GM19193 (cell line): ENCODE data around the gene FAM107B.

Experiments used
- POLR2A ChIP-seq: IDR thresholded peaks from 4 replicates; pipeline ENCODE4 v1.6.1; 2011; ENCODE audit not compliant: insufficient read depth, insufficient read length; ENCODE audit errors: extremely low read depth

The FAM107B gene

DNA sequence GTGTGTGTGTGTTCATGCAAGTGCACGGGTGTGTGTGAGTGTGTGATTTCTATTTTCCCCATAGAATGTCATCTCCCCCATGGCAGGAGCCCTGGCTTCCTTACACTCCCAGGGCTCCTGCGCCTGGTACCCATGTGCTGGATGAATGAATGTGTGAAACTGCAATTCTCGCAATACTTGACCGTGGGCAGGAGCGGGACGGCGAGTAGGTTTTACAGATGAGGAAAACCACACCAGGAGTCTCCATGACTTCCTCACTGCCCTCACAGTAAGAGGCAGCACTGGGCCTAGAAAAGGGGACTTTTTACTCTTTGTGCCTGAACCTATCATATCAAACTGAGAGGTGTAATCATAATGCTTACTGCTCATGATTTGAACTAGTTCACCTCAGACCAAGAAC lies 276.4 kb downstream of the FAM107B start:
- TF ChIP-seq POLR2A = no peak

DNA sequence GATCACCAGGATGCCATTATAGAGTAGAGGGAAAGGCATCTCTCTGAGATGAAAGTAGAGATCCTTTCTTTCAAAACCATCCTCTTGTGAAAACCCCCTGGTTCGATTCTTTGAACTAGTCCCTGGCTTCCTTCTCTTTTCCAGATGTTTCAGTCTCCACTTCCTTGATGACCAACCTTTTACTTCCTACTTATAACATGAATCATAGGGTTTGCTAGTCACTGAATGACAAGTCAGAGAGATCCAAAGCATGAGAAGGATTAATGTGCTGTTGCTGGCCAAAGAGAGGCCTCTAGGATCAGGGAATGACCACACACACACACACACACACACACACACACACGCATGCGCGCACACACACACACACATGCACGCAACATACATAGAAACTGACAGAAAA lies 282.9 kb downstream of the FAM107B start:
- TF ChIP-seq POLR2A = no peak

DNA sequence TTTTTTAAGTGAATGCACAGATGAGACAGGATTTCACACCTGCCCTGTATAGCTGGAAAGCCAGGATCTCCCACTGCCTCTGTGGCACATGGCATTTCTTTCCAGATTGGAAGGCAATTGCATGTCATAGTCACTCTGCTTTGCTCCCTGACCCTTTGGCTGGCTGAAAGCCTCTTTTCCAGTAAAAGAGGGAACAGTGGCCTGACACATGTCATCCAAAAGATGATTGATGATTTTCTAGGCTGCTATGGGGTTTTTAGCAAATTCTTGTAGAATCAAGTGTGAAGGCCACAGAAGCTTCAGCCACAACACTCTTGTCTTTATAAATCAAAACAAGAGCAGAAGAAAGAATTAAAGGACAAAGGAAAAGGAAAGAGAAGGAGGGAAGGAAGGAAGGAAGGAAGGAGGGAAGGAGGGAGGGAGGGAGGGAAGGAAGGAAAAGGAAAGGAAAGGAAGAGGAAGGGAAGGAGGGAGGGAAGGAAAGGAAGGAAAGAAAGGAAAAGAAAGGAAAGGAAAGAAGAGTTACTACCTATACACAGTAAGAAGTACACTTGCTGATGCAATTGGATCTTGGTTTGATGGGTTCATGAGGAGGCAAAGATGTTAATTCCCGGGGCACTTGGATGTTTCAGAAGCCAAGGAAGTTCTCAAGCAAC lies 285.0 kb downstream of the FAM107B start:
- no peak for TF ChIP-seq POLR2A

DNA sequence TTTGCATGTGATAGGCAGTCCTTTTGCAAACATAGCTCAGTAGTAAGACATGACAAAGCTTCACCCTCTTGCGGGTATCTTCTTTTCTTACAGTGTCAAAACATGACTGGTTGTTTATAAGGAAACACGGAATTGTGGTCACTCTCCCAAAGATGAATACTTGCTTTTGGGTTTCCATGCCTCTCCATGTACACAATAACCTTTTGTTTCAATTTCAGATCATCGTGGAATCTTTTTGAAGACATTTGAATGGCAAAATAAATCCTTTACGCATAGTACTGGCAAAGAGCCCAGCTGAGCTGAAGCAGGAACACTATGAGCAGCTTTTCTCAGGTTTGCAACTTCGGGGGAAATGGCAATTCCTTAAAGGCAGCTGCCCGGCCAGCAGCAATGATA lies 287.2 kb downstream of the FAM107B start:
- TF ChIP-seq POLR2A = no peak

DNA sequence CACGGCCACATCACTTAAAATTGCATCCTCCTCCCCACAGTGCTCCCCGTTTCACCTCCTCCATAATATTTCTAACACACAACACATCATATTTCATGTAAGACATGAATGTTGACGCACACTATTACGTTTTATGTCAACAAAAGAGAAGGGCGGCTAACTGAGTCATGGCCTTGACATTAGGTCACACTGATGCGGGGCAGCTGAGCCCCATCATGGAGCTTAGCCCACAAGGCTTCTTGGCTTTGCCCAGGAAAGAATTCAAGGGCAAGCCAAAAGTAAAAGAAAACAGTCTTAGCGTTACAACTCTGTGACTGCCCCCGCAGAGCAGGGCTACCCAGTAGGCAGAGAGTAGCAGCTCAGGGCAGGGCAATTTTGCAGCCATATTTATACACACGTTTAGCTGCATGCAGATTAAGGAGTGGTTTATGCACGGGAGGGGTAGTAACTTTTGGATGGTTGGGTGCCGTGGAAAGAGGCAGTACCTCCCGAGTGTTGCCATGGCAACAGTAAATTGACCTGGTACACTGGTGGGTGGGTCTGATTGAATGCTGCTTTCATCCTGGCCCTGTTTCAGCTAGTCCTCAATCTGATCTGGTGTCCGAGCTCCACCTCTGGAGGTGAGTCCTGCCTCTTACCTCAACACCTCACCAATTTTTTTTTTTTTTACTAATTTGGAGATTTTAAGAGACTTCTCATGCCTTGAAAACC lies 287.8 kb downstream of the FAM107B start:
- no peak for TF ChIP-seq POLR2A

DNA sequence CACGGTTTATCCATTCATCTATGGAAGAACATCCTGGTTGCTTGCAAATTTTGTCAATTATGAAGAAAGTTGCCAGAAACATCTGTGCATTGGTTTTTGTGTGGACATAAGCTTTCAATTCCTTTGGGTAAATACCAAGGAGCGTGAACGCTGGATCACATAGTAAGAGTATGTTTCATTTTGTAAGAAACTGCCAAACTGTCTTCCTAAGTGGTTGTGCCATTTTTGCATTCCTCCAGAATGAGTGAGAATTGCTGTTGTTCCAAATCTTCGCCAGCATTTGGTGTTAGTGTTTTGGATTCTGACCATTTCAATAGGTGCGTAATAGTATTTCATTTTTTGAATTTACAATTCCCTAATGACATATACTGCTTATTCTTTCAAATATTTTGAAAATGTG lies 288.7 kb downstream of the FAM107B start:
- TF ChIP-seq POLR2A = no peak

DNA sequence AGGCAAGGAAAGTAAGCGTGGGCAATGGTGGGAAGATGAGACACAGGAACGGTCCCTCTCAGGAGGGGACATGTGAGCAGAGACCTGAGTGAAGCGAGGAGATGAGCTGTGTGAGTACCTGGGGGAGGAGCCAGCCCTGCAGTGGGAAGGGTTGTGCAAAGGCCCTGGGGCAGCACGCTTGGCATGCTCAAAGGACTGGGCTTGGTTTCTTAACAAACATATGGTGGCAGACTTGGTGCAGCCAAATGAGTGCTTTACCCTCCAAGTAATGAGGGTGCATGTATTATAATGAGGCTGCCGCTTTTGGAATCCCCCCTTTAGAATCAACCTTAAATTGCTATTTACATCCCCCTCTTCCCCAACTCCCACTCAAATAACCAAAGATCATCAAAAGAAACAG lies 291.3 kb downstream of the FAM107B start:
- TF ChIP-seq POLR2A = no peak

DNA sequence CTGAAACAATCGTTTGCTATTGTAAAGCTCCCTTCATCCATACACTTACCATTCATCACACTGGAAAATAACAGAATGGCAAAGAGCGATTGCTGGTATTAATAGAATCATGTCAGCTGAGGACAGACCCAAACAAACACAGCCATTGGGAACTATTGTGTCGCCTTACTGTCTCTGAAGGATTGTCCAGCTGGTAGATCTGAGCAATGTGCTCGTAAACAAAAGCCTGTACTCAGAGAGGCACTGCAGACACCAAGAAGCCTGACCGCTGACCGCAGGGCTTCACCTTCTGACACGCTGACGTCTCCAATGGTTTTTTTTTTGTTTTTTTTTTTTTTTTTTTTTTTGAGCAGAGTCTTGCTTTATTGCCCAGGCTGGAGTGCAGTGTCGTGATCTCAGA lies 292.9 kb downstream of the FAM107B start:
- TF ChIP-seq POLR2A = no peak

DNA sequence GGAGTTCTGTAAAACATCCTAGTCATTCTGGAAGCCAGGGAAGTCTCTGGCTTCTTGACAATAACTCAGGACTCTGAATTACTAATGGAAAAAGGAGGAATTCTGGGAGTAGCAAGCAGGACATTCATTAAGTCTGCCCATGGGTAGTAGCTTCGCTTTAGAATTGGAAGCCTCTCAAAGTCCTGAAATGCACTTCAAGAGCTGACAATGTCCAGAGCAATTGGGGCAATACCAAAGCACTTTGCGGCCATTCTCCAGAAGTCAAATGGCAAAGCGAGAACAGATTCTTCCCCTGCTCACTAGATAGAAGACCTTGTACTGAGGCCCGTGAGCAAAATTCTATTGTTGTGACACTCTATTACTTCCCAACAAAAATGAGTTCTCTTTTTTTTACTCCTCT lies 293.7 kb downstream of the FAM107B start:
- no peak for TF ChIP-seq POLR2A

DNA sequence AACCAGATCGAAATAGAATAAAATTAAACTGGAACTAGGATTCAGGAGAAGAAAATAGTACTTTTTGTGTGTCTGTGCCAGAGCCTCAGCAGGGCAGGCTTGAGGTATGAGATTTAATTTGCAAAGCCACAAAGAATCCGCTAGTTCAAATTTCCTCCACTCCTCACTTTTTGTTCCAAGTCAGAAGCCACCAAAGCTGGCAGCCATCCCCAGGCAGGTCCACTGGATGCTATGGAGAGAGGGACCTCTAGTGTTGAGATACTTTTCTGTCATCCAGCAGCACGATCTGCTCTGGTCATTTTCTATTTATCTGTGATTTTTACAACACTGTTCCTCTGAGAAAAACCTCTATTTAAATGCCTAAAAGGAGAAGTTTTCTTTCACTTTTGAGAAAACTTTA lies 296.1 kb downstream of the FAM107B start:
- no peak for TF ChIP-seq POLR2A

DNA sequence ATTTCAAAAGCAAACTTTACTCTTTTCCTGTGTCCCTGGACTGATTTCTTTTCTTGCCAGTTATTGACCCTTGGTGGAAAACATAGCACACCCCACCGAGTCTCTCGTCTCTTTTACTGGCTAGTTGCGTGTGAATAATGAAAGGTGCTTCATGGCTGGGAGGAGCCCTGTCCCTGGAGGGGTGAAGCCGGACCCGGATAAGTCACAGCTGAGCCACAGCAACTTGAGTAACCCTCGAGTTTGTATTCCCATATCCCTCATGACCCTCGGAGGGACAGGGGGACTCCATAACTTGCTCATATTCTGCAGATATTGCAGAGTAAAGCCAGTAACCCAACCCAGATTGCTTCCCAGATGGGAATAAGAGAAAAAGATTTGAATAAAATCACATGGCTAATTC lies 296.5 kb downstream of the FAM107B start:
- no peak for TF ChIP-seq POLR2A

DNA sequence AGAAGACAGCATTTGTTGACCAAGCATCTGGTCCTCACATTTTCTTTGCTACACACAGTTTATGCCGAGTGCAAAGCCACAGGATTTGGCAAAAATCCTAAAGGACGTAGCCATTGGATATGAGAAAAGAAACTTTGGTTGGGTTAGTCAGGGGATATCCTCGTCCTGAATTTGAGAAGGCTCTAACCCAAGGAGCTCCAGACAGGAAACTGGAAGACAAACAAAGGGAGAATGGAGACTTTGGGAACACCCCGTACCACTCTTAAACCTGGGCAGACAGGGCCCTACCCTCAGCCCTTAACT lies 297.3 kb downstream of the FAM107B start:
- no peak for TF ChIP-seq POLR2A

DNA sequence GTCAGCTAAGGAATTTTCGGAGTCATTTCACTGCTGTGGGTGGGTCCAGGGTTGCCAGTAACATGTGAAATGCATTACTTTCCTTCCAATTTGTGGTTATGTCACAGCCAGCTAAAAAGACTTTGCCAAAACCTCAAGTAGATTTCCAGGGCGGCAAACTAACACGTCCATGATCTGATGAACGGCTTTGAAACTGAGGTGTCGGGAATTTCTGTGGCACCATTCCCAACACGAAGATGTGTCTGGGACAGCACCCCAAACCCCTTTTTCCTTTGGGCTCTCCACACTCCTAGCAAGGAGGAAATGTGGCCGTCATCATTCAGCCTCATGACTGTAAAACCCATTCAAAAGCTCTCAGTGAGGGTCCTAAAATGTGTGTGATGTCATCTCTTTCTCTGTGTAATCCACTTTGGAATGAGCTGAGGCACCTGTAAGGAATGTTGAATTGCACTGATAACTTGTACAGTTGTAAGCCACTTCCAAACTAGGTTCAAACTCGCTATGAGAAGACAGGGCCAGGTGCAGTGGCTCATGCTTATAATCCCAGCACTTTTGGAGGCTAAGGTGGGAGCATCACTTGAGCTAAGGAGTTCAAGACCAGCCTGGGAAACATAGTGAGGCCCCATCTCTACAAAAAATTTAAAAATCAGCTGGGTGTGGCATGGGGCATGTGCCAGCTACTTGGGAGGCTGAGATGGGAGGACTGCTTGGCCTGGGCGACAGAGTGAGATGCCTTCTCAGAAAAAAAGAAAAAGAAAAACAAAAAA lies 297.9 kb downstream of the FAM107B start:
- no peak for TF ChIP-seq POLR2A

DNA sequence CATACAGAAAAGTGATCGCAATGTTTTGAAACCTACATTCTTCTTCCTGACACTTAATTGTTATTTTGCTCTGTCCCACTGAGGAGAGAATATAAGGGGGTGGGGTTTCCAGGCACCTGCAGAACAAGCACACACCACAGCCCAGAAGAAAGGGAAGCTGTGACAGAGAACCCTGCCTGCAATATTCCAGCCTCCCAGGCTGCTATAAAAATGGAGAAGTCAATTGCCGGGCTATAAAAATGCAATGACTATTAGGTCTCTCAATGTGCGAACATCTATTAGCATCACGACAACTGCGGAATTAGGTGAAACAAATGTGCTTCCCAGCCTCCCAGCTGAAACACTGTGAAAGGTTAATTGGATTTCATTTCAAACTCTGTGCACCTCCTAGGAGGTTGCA lies 298.7 kb downstream of the FAM107B start:
- no peak for TF ChIP-seq POLR2A

DNA sequence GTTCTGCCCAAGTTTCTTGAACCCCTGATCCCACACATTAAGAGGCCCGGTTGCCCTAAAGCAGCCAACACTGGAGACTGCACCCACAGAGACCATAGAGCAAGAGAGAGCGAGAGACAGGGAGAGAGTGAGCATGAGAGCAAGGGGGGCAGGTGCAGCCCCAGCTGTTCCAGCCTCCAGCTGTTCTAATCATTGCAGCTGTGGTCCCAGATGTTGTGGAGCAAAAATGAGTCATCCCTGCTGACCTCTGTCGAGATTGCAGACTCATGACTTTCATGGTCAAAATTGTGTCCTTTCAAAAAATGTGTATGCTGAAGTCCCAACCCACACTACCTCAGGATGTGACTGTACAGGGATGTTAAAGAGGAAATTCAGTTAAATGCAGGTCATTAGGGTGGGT lies 300.0 kb downstream of the FAM107B start:
- no peak for TF ChIP-seq POLR2A

DNA sequence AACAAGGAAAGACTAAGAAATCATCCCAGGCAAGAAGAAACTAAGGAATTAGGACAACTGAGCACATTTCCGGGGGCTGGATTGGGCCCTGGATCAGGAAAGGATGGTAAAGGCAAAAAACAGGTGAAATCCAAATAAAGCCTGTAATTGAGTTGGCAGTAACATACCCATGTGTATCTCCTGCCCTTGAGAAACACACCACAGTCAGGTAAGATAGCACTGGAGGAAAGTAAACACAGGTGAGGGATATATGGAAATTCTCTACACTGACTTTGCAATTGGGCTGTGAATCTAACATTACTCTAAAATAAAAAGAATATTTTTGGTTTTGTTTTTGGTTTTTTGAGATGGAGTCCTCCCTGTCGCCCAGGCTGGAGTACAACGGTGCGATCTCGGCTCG lies 303.8 kb downstream of the FAM107B start:
- no peak for TF ChIP-seq POLR2A
